NT2/D1 (cell line): Measurements from ENCODE around the gene MAP7D3.

Source experiments
- SUZ12 ChIP-seq: IDR thresholded peaks from 2 replicates; pipeline ENCODE4 v1.6.1; 2011; ENCODE audit not compliant: insufficient read length, insufficient read depth; ENCODE audit errors: extremely low read depth
- YY1 ChIP-seq: IDR thresholded peaks from 2 replicates; pipeline ENCODE4 v1.6.1; 2011; ENCODE audit not compliant: insufficient read length, insufficient read depth
- ZNF274 ChIP-seq: IDR thresholded peaks from 2 replicates; pipeline ENCODE4 v1.6.1; 2011; ENCODE audit warnings: mild to moderate bottlenecking, low read depth, low read length

DNA sequence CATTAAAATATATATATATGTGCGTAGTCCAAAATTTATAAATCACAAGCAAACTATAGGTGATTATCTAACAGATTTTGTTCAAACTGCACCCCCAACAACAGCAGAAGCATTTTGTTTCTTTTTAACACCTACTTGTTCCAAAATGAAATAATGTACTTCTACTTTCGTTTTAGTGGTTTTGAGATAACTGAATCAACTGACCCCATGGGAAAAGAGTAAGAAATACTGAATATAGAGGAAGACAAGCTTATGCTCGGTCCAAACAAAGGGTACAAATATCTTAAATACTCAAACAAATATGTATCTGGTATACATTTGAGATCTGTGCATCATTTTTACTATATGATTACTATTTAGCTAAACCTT, 22.4 kb downstream of the MAP7D3 start:
- TF ChIP-seq SUZ12 (no peak), ZNF274 (no peak), YY1 (no peak)
